Testis (tissue), 3 donors: ENCODE measurements around the gene LBP. TPM values are rescaled to one million over a fixed set of nuclear protein-coding genes. Genes with fewer than 3 reads are reported as not detected.
"Not testable (repeated sequence)": the region's sequence is repeated elsewhere in the genome, so short reads cannot be mapped to it uniquely, and the experiment has no call there.

Experiments
- DNase-seq: peaks from one replicate; pipeline ENCODE4 v3.0.0-alpha.2; 2019
- H3K27ac ChIP-seq, 2 donors: fragments of 200-600 bp; sonication (generic); one replicate each; pipeline ENCODE4 v1.5.1; 2019
- H3K27me3 ChIP-seq: fragments of 200-600 bp; sonication (generic); one replicate; pipeline ENCODE4 v1.5.1; 2019
- H3K36me3 ChIP-seq: fragments of 200-600 bp; sonication (generic); one replicate; pipeline ENCODE4 v1.5.1; 2017; ENCODE audit warnings: low read depth; ENCODE audit errors: missing control alignments
- H3K4me1 ChIP-seq: fragments of 200-600 bp; sonication (generic); one replicate; pipeline ENCODE4 v1.5.1; 2019
- H3K4me3 ChIP-seq, 2 donors: fragments of 200-600 bp; sonication (generic); one replicate each; pipeline ENCODE4 v1.5.1; 2017 to 2019
- H3K9me3 ChIP-seq: fragments of 200-600 bp; sonication (generic); one replicate; pipeline ENCODE4 v1.5.1; 2017
- POLR2A ChIP-seq: fragments of 450-650 bp; IDR thresholded peaks from one replicate; pipeline ENCODE4 v1.6.1; 2017; ENCODE audit warnings: antibody characterized with exemption, mild to moderate bottlenecking, moderate library complexity
- WGBS, 2 donors: methylation state at CpG; one replicate each; pipeline ENCODE4 v1.1.5; 2018; 5-methylcytosine and 5-hydroxymethylcytosine counted together
- intact Hi-C: fragments of 100-400 bp; cut with DNase I; formaldehyde crosslinking; loops from one replicate; pipeline ENCODE4 v1.15.1; 2023; ENCODE audit warnings: low total_unique reads
- polyA plus RNA-seq: library from polyadenylated mRNA; stranded (reverse); fragments of 350-450 nt; fragmentation: Illumina TruSeq; extraction: RNeasy Lipid Tissue Mini Kit (QIAGEN cat#74804); gene quantifications from one replicate; pipeline ENCODE4 v1.2.3, GENCODE V29; 2014; ENCODE audit warnings: low read depth, low replicate concordance; ENCODE audit not compliant: insufficient read depth
- total RNA-seq, 2 donors: library from RNA; depleted of rRNA; stranded (reverse); fragments of >200 nt; gene quantifications; one replicate each; pipeline ENCODE4 v1.2.3, GENCODE V29; 2016
- TF ChIP-seq, protein P1 (sequence below), 3 experiments: fragments of 450-650 bp in 2 of 3; fragments of 200-600 bp in 1 of 3; sonication (generic) in 1 of 3; IDR thresholded peaks; one replicate each; pipeline ENCODE4 v1.5.1; 2016 to 2019; ENCODE audit warnings: antibody characterized with exemption in 3 of 3, mild to moderate bottlenecking in 2 of 3, moderate library complexity in 1 of 3

Gene LBP
- total and polyA plus RNA-seq, 3 donors from 2014 or later = 0.87 to 1.3 (median 1.2) TPM

DNA sequence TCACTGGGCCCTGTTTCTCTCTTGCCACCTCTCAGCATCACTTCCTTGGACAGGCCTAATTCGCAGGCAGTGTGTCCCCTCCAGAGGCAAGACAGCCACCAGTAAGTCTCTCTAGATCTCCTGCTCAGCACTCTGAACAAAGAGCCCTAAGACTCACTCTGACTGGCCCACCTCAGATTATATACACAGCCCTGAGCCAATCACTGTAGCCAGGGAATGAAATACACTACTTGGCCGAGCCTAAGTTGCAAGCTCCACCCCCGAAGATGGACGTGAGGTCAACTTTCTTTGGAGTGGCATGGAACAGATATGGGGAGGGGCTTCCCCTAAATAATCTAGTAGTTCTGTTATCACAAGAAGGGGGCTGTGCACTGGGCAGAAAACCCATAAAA is 38.2 kb upstream of the LBP start:
- H3K27me3 ChIP-seq = no peaks in the 10 kb centered on the region
- intact Hi-C loops = loop anchor here (10.0 kb wide), 1 partner anchor 63 kb away; no protein-coding TSS in a partner anchor
- H3K9me3 ChIP-seq = no peaks in the 10 kb centered on the region
- no peaks in the 10 kb centered on the region for H3K36me3 ChIP-seq
- H3K27ac ChIP-seq = no peak overlapping the region
- H3K4me1 ChIP-seq = peaks cover 5% of the 10 kb centered on the region
- WGBS, 2 donors = 75 to 80% methylated on average over 4 of the region's 4 CpGs
- no peak overlapping the region for H3K4me3 ChIP-seq
- no peak for DNase-seq
- TF ChIP-seq, protein P1, sequence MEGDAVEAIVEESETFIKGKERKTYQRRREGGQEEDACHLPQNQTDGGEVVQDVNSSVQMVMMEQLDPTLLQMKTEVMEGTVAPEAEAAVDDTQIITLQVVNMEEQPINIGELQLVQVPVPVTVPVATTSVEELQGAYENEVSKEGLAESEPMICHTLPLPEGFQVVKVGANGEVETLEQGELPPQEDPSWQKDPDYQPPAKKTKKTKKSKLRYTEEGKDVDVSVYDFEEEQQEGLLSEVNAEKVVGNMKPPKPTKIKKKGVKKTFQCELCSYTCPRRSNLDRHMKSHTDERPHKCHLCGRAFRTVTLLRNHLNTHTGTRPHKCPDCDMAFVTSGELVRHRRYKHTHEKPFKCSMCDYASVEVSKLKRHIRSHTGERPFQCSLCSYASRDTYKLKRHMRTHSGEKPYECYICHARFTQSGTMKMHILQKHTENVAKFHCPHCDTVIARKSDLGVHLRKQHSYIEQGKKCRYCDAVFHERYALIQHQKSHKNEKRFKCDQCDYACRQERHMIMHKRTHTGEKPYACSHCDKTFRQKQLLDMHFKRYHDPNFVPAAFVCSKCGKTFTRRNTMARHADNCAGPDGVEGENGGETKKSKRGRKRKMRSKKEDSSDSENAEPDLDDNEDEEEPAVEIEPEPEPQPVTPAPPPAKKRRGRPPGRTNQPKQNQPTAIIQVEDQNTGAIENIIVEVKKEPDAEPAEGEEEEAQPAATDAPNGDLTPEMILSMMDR (IDR thresholded peaks at IDR 0.05) = no peak
- no peak for TF ChIP-seq POLR2A

GRCh38 chr20:38308447-38308846 is 37.8 kb upstream of the LBP start:
- intact Hi-C loops = loop anchor here (10.0 kb wide), 1 partner anchor 64 kb away; no protein-coding TSS in a partner anchor
- no peak overlapping the region for H3K4me3 ChIP-seq
- no peak for TF ChIP-seq POLR2A
- TF ChIP-seq, protein P1 (IDR thresholded peaks at IDR 0.05) = no peak
- WGBS, 2 donors = 42 to 100% methylated on average over 1 of the region's 1 CpG
- H3K27ac ChIP-seq = no peak overlapping the region
- H3K36me3 ChIP-seq = no peaks in the 10 kb centered on the region
- no peaks in the 10 kb centered on the region for H3K9me3 ChIP-seq
- no peaks in the 10 kb centered on the region for H3K27me3 ChIP-seq
- DNase-seq = no peak
- peaks cover 5% of the 10 kb centered on the region for H3K4me1 ChIP-seq

GRCh38 chr20:38311091-38311490 is 35.2 kb upstream of the LBP start:
- no peaks in the 10 kb centered on the region for H3K27me3 ChIP-seq
- intact Hi-C loops = no loop called here
- no peaks in the 10 kb centered on the region for H3K4me1 ChIP-seq
- H3K9me3 ChIP-seq = no peaks in the 10 kb centered on the region
- no peak for DNase-seq
- no peaks in the 10 kb centered on the region for H3K36me3 ChIP-seq
- WGBS, 2 donors = 91 to 98% methylated on average over 3 of the region's 3 CpGs
- no peak overlapping the region for H3K27ac ChIP-seq
- no peak overlapping the region for H3K4me3 ChIP-seq
- TF ChIP-seq, protein P1 (IDR thresholded peaks at IDR 0.05) = no peak
- TF ChIP-seq POLR2A = no peak

- TF ChIP-seq POLR2A = no peak
- TF ChIP-seq, protein P1 (IDR thresholded peaks at IDR 0.05) = no peak
- no peak overlapping the region for H3K27ac ChIP-seq
- WGBS, 2 donors = 68 to 70% methylated on average over 3 of the region's 3 CpGs
- no peak for DNase-seq
- H3K36me3 ChIP-seq = no peaks in the 10 kb centered on the region
- no peak overlapping the region for H3K4me3 ChIP-seq
- H3K9me3 ChIP-seq = no peaks in the 10 kb centered on the region
- no peaks in the 10 kb centered on the region for H3K27me3 ChIP-seq
- intact Hi-C loops = no loop called here
- no peaks in the 10 kb centered on the region for H3K4me1 ChIP-seq
Observed at GRCh38 chr20:38311491-38311890, 34.8 kb upstream of the LBP start.

DNA sequence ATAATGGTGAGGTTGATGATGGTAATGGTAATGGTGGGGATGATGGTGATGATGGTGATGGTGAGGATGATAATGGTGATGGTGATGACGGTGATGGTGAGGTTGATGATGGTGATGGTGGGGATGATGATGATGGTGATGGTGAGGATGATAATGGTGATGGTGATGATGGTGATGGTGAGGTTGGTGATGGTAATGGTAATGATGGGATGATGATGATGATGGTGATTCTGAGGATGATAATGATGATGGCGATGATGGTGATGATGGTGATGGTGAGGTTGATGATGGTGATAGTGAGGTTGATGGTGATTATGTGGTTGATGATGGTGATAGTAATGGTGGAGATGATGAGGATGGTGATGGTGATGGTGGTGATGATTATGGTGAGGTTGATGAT is 32.6 kb upstream of the LBP start:
- TF ChIP-seq POLR2A = no peak
- TF ChIP-seq, protein P1 (IDR thresholded peaks at IDR 0.05) = no peak
- Histone ChIP-seq H3K27ac (no peak overlapping the region), H3K36me3 (no peaks in the 10 kb centered on the region), H3K4me3 (no peak overlapping the region), H3K27me3 (no peaks in the 10 kb centered on the region), H3K4me1 (no peaks in the 10 kb centered on the region), H3K9me3 (no peaks in the 10 kb centered on the region)
- DNase-seq = no peak
- intact Hi-C loops = no loop called here
- WGBS, 2 donors = 76 to 99% methylated on average over 2 of the region's 2 CpGs

- H3K27me3 ChIP-seq, intact Hi-C loops, H3K36me3 ChIP-seq, H3K27ac ChIP-seq, H3K4me3 ChIP-seq, DNase-seq, H3K4me1 ChIP-seq, H3K9me3 ChIP-seq: not testable (repeated sequence)
- WGBS, 2 donors = 84 to 85% methylated on average over 1 of the region's 1 CpG
Observed at GRCh38 chr20:38314350-38314749, 31.9 kb upstream of the LBP start.
